ENCODE results near the gene MOCS1. TPM values are rescaled to one million over a fixed set of nuclear protein-coding genes. Genes with fewer than 3 reads are reported as not detected.
A peak's percentile ranks its signal among the peaks of the same experiment; 100 is the strongest.

MOCS1 gene
- 10 to 100 TPM; 19.5 to 23.0 TPM for total RNA-seq
- polyA plus RNA-seq: 10 to 100 TPM; 10.3 to 18.8 TPM
- long read RNA-seq, donor 1, partial matches to known transcripts: 0 of 4 reads
- long read RNA-seq, donor 1, other reads (novel, unspliced or antisense): 0 of 4 reads
- long read RNA-seq, donor 2, partial matches to known transcripts: 0 of 2 reads
- long read RNA-seq, donor 2, other reads (novel, unspliced or antisense): 0 of 2 reads
- long read RNA-seq, donor 3, partial matches to known transcripts: 7 of 7 reads
- long read RNA-seq, donor 3, other reads (novel, unspliced or antisense): 0 of 7 reads
- long read RNA-seq, donor 4, partial matches to known transcripts: 17 of 17 reads
- long read RNA-seq, donor 4, other reads (novel, unspliced or antisense): 0 of 17 reads
- long read RNA-seq, donor 5, transcript MOCS1-203 (11 exons, 3,358 nt): major isoform, 5 of 12 reads
- long read RNA-seq, donor 5, partial matches to known transcripts: 0 of 12 reads
- long read RNA-seq, donor 5, other reads (novel, unspliced or antisense): 5 of 12 reads

DNA sequence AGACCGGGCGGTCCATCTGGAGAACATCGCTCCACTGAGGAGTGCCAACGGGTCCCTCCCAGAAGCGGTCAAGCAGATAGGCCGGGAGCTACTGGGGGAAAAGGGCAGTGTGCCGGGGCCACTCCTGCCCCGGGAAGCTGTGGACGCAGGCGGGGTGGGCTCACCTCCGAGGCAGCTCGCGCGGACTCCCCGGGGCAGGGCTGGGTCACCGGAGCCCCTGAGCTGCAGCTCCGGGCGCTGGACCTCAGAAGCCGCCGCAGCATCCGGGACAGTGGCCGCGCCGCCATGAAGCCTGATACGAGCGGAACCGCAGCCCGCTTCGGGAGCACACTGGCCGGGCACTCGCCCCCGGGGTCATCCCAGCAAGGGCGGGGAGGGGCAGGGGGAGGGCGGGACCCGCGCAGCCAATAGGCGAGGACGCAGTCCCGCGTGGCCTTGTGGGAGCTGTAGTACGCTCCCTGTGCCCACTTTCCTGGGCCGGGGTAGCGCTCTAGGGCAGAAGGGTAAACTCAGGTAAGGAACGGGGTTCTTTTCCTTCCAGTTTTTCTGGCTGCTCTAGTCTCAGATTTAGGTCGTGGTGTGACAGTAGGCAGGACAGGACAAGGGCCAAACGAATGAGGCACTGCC lies at the start of gene MOCS1:
Gene MOCS1, minus strand, starts transcription at position 332 of the 627 bp plus-strand sequence. Its CDS starts 45 bp downstream, at position 287.
- DNase-seq (peak; percentile 65 to 78 (median 69)), ATAC-seq (ENCODE audit: insufficient read depth, low FRiP score) (peak; percentile 91)
- WGBS, 2 donors: 3% methylated on average over 45 to 46 of the region's 46 CpGs
- peak within 1 kb of the TSS; percentile 85 to 95 for H3K27ac ChIP-seq (ENCODE audit: low read depth in 1 of 2, low read length in 1 of 2)
- TF ChIP-seq, protein P1, sequence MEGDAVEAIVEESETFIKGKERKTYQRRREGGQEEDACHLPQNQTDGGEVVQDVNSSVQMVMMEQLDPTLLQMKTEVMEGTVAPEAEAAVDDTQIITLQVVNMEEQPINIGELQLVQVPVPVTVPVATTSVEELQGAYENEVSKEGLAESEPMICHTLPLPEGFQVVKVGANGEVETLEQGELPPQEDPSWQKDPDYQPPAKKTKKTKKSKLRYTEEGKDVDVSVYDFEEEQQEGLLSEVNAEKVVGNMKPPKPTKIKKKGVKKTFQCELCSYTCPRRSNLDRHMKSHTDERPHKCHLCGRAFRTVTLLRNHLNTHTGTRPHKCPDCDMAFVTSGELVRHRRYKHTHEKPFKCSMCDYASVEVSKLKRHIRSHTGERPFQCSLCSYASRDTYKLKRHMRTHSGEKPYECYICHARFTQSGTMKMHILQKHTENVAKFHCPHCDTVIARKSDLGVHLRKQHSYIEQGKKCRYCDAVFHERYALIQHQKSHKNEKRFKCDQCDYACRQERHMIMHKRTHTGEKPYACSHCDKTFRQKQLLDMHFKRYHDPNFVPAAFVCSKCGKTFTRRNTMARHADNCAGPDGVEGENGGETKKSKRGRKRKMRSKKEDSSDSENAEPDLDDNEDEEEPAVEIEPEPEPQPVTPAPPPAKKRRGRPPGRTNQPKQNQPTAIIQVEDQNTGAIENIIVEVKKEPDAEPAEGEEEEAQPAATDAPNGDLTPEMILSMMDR (IDR thresholded peaks at IDR 0.05; ENCODE audit: control extremely low read depth, extremely low read depth): no peak
- H3K9me3 ChIP-seq (ENCODE audit: control insufficient read depth in 4 of 4, insufficient read depth in 3 of 4, low read length in 3 of 4): no peaks in the 10 kb centered on the region
- peak within 1 kb of the TSS in 1 of 2 donors; percentile 80 for H3K9ac ChIP-seq (ENCODE audit: insufficient read depth in 1 of 2, low read length in 2 of 2)
- H3K4me3 ChIP-seq: peak within 1 kb of the TSS; percentile 81
- peaks cover 3 to 31% (median 13%) of the 10 kb centered on the region in 5 donors for H3K4me1 ChIP-seq (ENCODE audit: control insufficient read depth in 5 of 5, insufficient read depth in 5 of 5, low read length in 5 of 5)
- no peaks in the 10 kb centered on the region for H3K27me3 ChIP-seq (ENCODE audit: control insufficient read depth in 3 of 3, insufficient read depth in 3 of 3, low read length in 2 of 3)
- no peaks in the 10 kb centered on the region for H3K36me3 ChIP-seq (ENCODE audit: control insufficient read depth in 4 of 4, insufficient read depth in 4 of 4, low read length in 4 of 4)

DNA sequence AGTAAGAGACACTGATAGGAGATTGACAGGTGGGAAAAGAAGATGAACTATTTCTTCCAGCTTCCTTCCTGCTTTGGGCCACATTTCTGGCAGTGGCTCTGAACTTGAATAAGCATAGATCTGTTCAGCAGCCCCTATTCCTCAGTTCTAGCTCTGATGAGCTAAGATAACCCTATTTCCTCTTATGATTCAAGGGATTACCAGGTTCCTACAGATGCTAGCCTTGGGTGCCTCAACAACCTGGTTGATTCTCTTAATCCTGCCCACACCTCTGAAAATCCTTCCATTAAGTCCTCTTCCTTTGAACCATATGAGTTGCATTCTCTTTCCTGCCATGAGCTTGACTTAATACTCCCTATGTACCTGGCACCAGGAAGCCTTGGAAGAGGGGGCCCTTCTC lies 49.8 kb upstream of the MOCS1 start:
- Histone ChIP-seq H3K4me1 (ENCODE audit: control insufficient read depth in 5 of 5, insufficient read depth in 5 of 5, low read length in 5 of 5) (peaks cover 0 to 15% (median 0%) of the 10 kb centered on the region in 5 donors), H3K36me3 (ENCODE audit: control insufficient read depth in 4 of 4, insufficient read depth in 4 of 4, low read length in 4 of 4) (no peaks in the 10 kb centered on the region), H3K4me3 (no peak overlapping the region), H3K9me3 (ENCODE audit: control insufficient read depth in 4 of 4, insufficient read depth in 3 of 4, low read length in 3 of 4) (no peaks in the 10 kb centered on the region), H3K27me3 (ENCODE audit: control insufficient read depth in 3 of 3, insufficient read depth in 3 of 3, low read length in 2 of 3) (no peaks in the 10 kb centered on the region), H3K9ac (ENCODE audit: insufficient read depth in 1 of 2, low read length in 2 of 2) (no peak overlapping the region), H3K27ac (ENCODE audit: low read depth in 1 of 2, low read length in 1 of 2) (no peak overlapping the region)
- DNase-seq (no peak), ATAC-seq (ENCODE audit: insufficient read depth, low FRiP score) (no peak)
- TF ChIP-seq, protein P1 (IDR thresholded peaks at IDR 0.05; ENCODE audit: control extremely low read depth, extremely low read depth): no peak

DNA sequence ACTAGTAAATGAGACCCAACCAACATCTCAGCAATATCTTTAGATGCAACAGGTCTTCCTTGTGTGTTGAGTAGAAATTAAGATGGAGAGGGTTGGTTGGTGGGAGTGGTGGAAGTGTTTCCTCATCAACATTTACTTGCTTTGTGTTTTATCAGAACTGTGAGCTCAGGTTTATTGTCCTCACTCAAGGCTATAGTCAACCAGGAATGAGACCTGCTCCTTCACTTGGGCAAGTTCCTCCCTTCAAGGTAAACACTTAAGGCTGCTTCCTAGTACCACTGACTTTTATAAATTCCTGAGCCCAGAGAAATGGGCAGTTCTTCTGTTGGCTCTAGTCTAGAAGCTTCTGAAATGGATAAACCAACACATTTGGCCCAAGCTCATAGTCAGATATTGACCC lies 48.9 kb upstream of the MOCS1 start:
- H3K27ac ChIP-seq (ENCODE audit: low read depth in 1 of 2, low read length in 1 of 2): no peak overlapping the region
- TF ChIP-seq, protein P1 (IDR thresholded peaks at IDR 0.05; ENCODE audit: control extremely low read depth, extremely low read depth): no peak
- H3K4me3 ChIP-seq: no peak overlapping the region
- no peaks in the 10 kb centered on the region for H3K9me3 ChIP-seq (ENCODE audit: control insufficient read depth in 4 of 4, insufficient read depth in 3 of 4, low read length in 3 of 4)
- ATAC-seq (ENCODE audit: insufficient read depth, low FRiP score): no peak
- H3K27me3 ChIP-seq (ENCODE audit: control insufficient read depth in 3 of 3, insufficient read depth in 3 of 3, low read length in 2 of 3): no peaks in the 10 kb centered on the region
- peaks cover 0 to 15% (median 0%) of the 10 kb centered on the region in 5 donors for H3K4me1 ChIP-seq (ENCODE audit: control insufficient read depth in 5 of 5, insufficient read depth in 5 of 5, low read length in 5 of 5)
- no peak overlapping the region for H3K9ac ChIP-seq (ENCODE audit: insufficient read depth in 1 of 2, low read length in 2 of 2)
- DNase-seq: no peak
- no peaks in the 10 kb centered on the region for H3K36me3 ChIP-seq (ENCODE audit: control insufficient read depth in 4 of 4, insufficient read depth in 4 of 4, low read length in 4 of 4)

All from lung (tissue), 16 donors.